HG03457 (cell line): Measurements from ENCODE around the gene NR1D1.
"Not testable (repeated sequence)": the region's sequence is repeated elsewhere in the genome, so short reads cannot be mapped to it uniquely, and the experiment has no call there.

Experiments used
- ATAC-seq: cut with Tn5 transposase; IDR thresholded peaks from one replicate; pipeline ENCODE4 v1.9.1; 2021; ENCODE audit warnings: moderate number of reproducible peaks; ENCODE audit not compliant: unreplicated experiment

Gene NR1D1

GRCh38 chr17:40100419-40100668, at the start of gene NR1D1:
Gene NR1D1, minus strand, starts transcription at chr17:40100589. Its CDS starts 495 bp downstream, at chr17:40100094.
- no peak for ATAC-seq

DNA sequence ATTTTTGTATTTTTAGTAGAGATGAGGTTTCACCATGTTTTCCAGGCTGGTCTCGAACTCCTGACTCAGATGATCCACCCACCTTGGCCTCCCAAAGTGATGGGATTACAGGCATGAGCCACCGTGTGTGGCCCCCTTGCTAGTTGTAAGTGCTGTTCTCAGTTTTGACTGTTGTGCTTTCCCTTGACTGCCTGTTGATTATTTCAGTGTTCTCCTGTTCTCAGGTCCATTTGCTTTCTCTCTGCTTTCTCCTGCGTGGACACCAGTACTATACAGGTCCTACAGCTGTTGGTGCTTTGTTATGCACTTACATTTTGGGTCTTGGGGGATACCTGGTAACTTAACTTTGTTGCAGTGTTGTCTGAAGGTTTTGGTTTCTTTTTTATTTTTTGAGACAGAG, 48.1 kb upstream of the NR1D1 start:
- no peak for ATAC-seq

DNA sequence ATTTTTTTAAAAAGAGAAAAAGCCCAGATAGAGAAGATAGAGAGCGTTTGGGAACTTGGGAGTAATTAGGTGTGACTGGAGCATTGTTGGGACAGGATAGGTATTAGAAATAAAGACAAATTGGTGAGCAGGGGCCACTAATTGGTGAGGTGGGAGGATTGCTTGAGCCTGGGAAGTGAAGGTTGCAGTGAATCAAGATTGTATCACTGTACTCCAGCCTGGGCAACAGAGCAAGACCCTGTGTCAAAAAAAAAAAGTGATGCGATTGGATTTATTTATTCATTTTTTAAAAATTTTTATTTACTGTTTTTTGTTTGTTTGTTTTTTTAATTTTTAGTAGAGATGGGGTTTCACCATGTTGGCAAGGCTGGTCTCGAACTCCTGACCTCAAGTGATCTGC, 45.1 kb upstream of the NR1D1 start:
- no peak for ATAC-seq

DNA sequence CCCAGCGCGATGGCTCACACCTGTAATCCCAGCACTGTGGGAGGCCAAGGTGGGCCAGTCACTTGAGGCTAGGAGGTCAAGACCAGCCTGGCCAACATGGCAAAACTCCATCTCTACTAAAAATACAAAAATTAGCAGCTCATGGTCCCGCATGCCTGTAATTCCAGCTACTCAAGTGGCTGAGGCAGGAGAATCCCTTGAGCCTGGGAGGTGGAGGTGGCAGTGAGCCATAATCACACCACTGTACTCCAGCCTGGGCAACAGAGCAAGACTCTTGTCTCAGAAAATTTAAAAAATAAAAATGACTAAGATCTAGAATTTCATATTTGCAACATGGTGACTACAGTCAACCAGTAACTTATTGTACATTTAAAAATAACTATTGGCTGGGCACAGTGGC, 42.8 kb upstream of the NR1D1 start:
- ATAC-seq: not testable (repeated sequence)

- peak; percentile 12 for ATAC-seq
Measured at GRCh38 chr17:40139566-40140058, 39.2 kb upstream of the NR1D1 start.

- no peak for ATAC-seq
Measured at GRCh38 chr17:40135817-40136216, 35.4 kb upstream of the NR1D1 start.

GRCh38 chr17:40134184-40134583, 33.8 kb upstream of the NR1D1 start:
- ATAC-seq: no peak

- ATAC-seq: no peak
Measured at GRCh38 chr17:40130352-40131042, 30.1 kb upstream of the NR1D1 start.

GRCh38 chr17:40129498-40129897, 29.1 kb upstream of the NR1D1 start:
- ATAC-seq: no peak

- no peak for ATAC-seq
Measured at GRCh38 chr17:40124279-40125141, 24.1 kb upstream of the NR1D1 start.

DNA sequence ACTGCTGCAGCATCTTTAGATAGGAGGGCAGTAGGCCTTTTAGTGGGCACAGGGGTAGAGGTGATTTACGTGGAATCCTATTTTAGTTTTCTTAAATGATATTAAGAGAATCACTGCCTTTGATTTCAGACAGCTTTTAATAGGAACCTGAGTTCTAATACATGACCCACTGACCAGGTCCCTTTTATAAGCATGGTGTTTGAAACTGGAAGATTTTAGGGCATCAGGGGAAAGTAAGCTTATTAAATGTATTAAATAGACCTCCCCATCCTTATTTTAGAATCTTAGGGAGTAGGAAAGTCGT, 23.4 kb upstream of the NR1D1 start:
- ATAC-seq: no peak

GRCh38 chr17:40122999-40123810, 22.8 kb upstream of the NR1D1 start:
- ATAC-seq: no peak

GRCh38 chr17:40122136-40122998, 22.0 kb upstream of the NR1D1 start:
- ATAC-seq: no peak

GRCh38 chr17:40121181-40122135, 21.1 kb upstream of the NR1D1 start, which contains the start of gene MSL1:
Gene MSL1, plus strand, starts transcription at chr17:40121971. Its CDS starts 642 bp downstream, at chr17:40122613.
- ATAC-seq: no peak

GRCh38 chr17:40115101-40115436, 14.7 kb upstream of the NR1D1 start:
- ATAC-seq: no peak

DNA sequence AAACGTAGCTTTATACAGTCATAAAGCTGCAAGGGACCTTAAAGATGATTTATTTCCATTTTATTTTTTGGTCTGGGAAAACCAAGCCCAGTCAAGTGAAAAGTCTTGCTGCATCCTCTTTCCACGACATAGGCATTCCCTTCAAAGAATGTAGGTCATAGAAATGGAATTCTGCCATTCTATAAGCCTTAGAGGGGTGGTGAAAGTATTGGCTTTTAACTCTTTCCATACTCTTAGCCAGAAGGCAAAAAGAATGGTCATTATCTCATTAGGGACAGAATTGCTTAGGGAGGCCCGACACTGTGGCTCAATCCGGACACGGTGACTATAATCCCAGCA, 13.5 kb upstream of the NR1D1 start:
- no peak for ATAC-seq

- peak; percentile 75 for ATAC-seq
Measured at GRCh38 chr17:40113110-40113906, 12.9 kb upstream of the NR1D1 start.

- no peak for ATAC-seq
Measured at GRCh38 chr17:40112718-40113109, 12.3 kb upstream of the NR1D1 start.

GRCh38 chr17:40112191-40112711, 11.9 kb upstream of the NR1D1 start:
- ATAC-seq: no peak
